ENCODE measurements around the gene ASB1.

ASB1 gene

GRCh38 chr2:238462782-238463396 lies 36.2 kb downstream of the ASB1 start:
- no peak overlapping the region for H3K9ac ChIP-seq
- no peak overlapping the region for H3K4me3 ChIP-seq
- TF ChIP-seq Cebpa-rat (IDR thresholded peaks at IDR 0.05), result no peak
- H4K20me1 ChIP-seq, result no peaks in the 10 kb centered on the region
- no peak overlapping the region for H3K27ac ChIP-seq
- H3K4me2 ChIP-seq, result no peak overlapping the region
- 0 out of 2 replicates have a peak, but pooled peaks cover 3% of the 10 kb centered on the region for H3K9me3 ChIP-seq
- H3K4me1 ChIP-seq, result peaks cover 8% of the 10 kb centered on the region
- no peaks in the 10 kb centered on the region; the same call in 1 of the 2 replicates for H3K36me3 ChIP-seq
- H3K27me3 ChIP-seq, result no peaks in the 10 kb centered on the region

GRCh38 chr2:238464389-238464788 lies 37.7 kb downstream of the ASB1 start:
- peaks cover 8% of the 10 kb centered on the region for H3K4me1 ChIP-seq
- H3K36me3 ChIP-seq, result no peaks in the 10 kb centered on the region; the same call in 1 of the 2 replicates
- H3K27me3 ChIP-seq, result no peaks in the 10 kb centered on the region
- H3K4me3 ChIP-seq, result no peak overlapping the region
- TF ChIP-seq Cebpa-rat (IDR thresholded peaks at IDR 0.05), result no peak
- H3K27ac ChIP-seq, result no peak overlapping the region
- H3K4me2 ChIP-seq, result no peak overlapping the region
- peaks cover 16% of the 10 kb centered on the region for H3K9me3 ChIP-seq
- no peaks in the 10 kb centered on the region for H4K20me1 ChIP-seq
- H3K9ac ChIP-seq, result no peak overlapping the region

- H3K27ac ChIP-seq, result no peak overlapping the region
- TF ChIP-seq Cebpa-rat (IDR thresholded peaks at IDR 0.05), result no peak
- no peak overlapping the region for H3K4me3 ChIP-seq
- H3K9ac ChIP-seq, result no peak overlapping the region
- H3K9me3 ChIP-seq, result peaks cover 26% of the 10 kb centered on the region
- no peak overlapping the region for H3K4me2 ChIP-seq
- peaks cover 8% of the 10 kb centered on the region for H3K4me1 ChIP-seq
- no peaks in the 10 kb centered on the region for H3K27me3 ChIP-seq
- no peaks in the 10 kb centered on the region; the same call in 1 of the 2 replicates for H3K36me3 ChIP-seq
- H4K20me1 ChIP-seq, result no peaks in the 10 kb centered on the region
These were observed 38.9 kb downstream of the ASB1 start for GRCh38 chr2:238465487-238466242.

GRCh38 chr2:238466243-238466756 lies 39.6 kb downstream of the ASB1 start:
- no peak for TF ChIP-seq Cebpa-rat (IDR thresholded peaks at IDR 0.05)
- Histone ChIP-seq H3K4me2 (no peak overlapping the region), H3K4me1 (peaks cover 8% of the 10 kb centered on the region), H3K36me3 (no peaks in the 10 kb centered on the region; the same call in 1 of the 2 replicates), H3K27me3 (no peaks in the 10 kb centered on the region), H3K9ac (no peak overlapping the region), H3K27ac (no peak overlapping the region), H4K20me1 (no peaks in the 10 kb centered on the region), H3K4me3 (no peak overlapping the region), H3K9me3 (peaks cover 26% of the 10 kb centered on the region)

GRCh38 chr2:238467062-238467461 lies 40.3 kb downstream of the ASB1 start:
- Histone ChIP-seq H3K36me3 (no peaks in the 10 kb centered on the region; the same call in 1 of the 2 replicates), H3K4me1 (peaks cover 8% of the 10 kb centered on the region), H3K4me3 (no peak overlapping the region), H3K4me2 (no peak overlapping the region), H3K27me3 (no peaks in the 10 kb centered on the region), H4K20me1 (no peaks in the 10 kb centered on the region), H3K9ac (no peak overlapping the region), H3K9me3 (peaks cover 32% of the 10 kb centered on the region), H3K27ac (no peak overlapping the region)
- no peak for TF ChIP-seq Cebpa-rat (IDR thresholded peaks at IDR 0.05)

GRCh38 chr2:238467792-238468191 lies 41.1 kb downstream of the ASB1 start:
- H3K4me1 ChIP-seq, result peaks cover 8% of the 10 kb centered on the region
- no peak for TF ChIP-seq Cebpa-rat (IDR thresholded peaks at IDR 0.05)
- no peaks in the 10 kb centered on the region for H3K27me3 ChIP-seq
- peaks cover 37% of the 10 kb centered on the region for H3K9me3 ChIP-seq
- no peak overlapping the region for H3K27ac ChIP-seq
- no peak overlapping the region for H3K4me3 ChIP-seq
- H3K36me3 ChIP-seq, result no peaks in the 10 kb centered on the region; the same call in 1 of the 2 replicates
- no peaks in the 10 kb centered on the region for H4K20me1 ChIP-seq
- H3K4me2 ChIP-seq, result no peak overlapping the region
- H3K9ac ChIP-seq, result no peak overlapping the region

GRCh38 chr2:238469155-238469554 lies 42.4 kb downstream of the ASB1 start:
- Histone ChIP-seq H3K9me3 (peaks cover 50% of the 10 kb centered on the region), H3K36me3 (no peaks in the 10 kb centered on the region; the same call in 1 of the 2 replicates), H3K4me1 (no peaks in the 10 kb centered on the region), H3K4me3 (no peak overlapping the region), H4K20me1 (no peaks in the 10 kb centered on the region), H3K27ac (no peak overlapping the region), H3K4me2 (no peak overlapping the region), H3K27me3 (no peaks in the 10 kb centered on the region), H3K9ac (no peak overlapping the region)
- no peak for TF ChIP-seq Cebpa-rat (IDR thresholded peaks at IDR 0.05)

- no peaks in the 10 kb centered on the region for H4K20me1 ChIP-seq
- H3K9ac ChIP-seq, result no peak overlapping the region
- no peak overlapping the region for H3K4me2 ChIP-seq
- no peak overlapping the region for H3K27ac ChIP-seq
- peaks cover 79% of the 10 kb centered on the region for H3K9me3 ChIP-seq
- H3K4me3 ChIP-seq, result no peak overlapping the region
- no peaks in the 10 kb centered on the region for H3K4me1 ChIP-seq
- no peak for TF ChIP-seq Cebpa-rat (IDR thresholded peaks at IDR 0.05)
- no peaks in the 10 kb centered on the region for H3K27me3 ChIP-seq
- no peaks in the 10 kb centered on the region for H3K36me3 ChIP-seq
These were observed 46.3 kb downstream of the ASB1 start for GRCh38 chr2:238473014-238473413.

GRCh38 chr2:238473523-238473922 lies 46.8 kb downstream of the ASB1 start:
- Histone ChIP-seq H3K4me2 (no peak overlapping the region), H3K9ac (no peak overlapping the region), H4K20me1 (no peaks in the 10 kb centered on the region), H3K27ac (no peak overlapping the region), H3K4me1 (no peaks in the 10 kb centered on the region), H3K9me3 (peaks cover 79% of the 10 kb centered on the region), H3K4me3 (no peak overlapping the region), H3K27me3 (no peaks in the 10 kb centered on the region), H3K36me3 (no peaks in the 10 kb centered on the region)
- TF ChIP-seq Cebpa-rat (IDR thresholded peaks at IDR 0.05), result no peak

- peaks cover 73% of the 10 kb centered on the region for H3K9me3 ChIP-seq
- H4K20me1 ChIP-seq, result no peaks in the 10 kb centered on the region
- TF ChIP-seq Cebpa-rat (IDR thresholded peaks at IDR 0.05), result no peak
- no peaks in the 10 kb centered on the region for H3K27me3 ChIP-seq
- H3K9ac ChIP-seq, result no peak overlapping the region
- no peaks in the 10 kb centered on the region for H3K4me1 ChIP-seq
- no peaks in the 10 kb centered on the region for H3K36me3 ChIP-seq
- H3K27ac ChIP-seq, result no peak overlapping the region
- H3K4me3 ChIP-seq, result no peak overlapping the region
- no peak overlapping the region for H3K4me2 ChIP-seq
These were observed 48.3 kb downstream of the ASB1 start for GRCh38 chr2:238475034-238475433.

Data from BLaER1 (cell line).